MM.1S (cell line): Measurements from ENCODE around the gene FBLN2.

Source experiments
- DNase-seq: peaks from one replicate; pipeline ENCODE4 v3.0.0-alpha.2; 2015
- H2AFZ ChIP-seq: fragments of 300-600 bp; sonication (generic); 2 replicates; pipeline ENCODE4 v1.6.0; 2016; ENCODE audit warnings: antibody characterized with exemption, low read length
- H3F3A ChIP-seq: fragments of 300-600 bp; sonication (generic); 2 replicates; pipeline ENCODE4 v1.6.1; 2016; ENCODE audit warnings: mild to moderate bottlenecking, antibody characterized with exemption, low read length, moderate library complexity, mixed read lengths; ENCODE audit not compliant: insufficient read depth
- H3K27ac ChIP-seq: fragments of 300-600 bp; sonication (generic); 2 replicates; pipeline ENCODE4 v1.5.1; 2016; ENCODE audit warnings: mild to moderate bottlenecking, low read length
- H3K27me3 ChIP-seq: fragments of 300-600 bp; sonication (generic); replicated peaks from 2 replicates; pipeline ENCODE4 v1.6.0; 2016; ENCODE audit warnings: low read length; ENCODE audit not compliant: insufficient read depth
- H3K36me3 ChIP-seq: fragments of 300-600 bp; sonication (generic); replicated peaks from 2 replicates; pipeline ENCODE4 v1.6.1; 2016; ENCODE audit warnings: mild to moderate bottlenecking, low read length, mixed read lengths; ENCODE audit not compliant: insufficient read depth
- H3K4me1 ChIP-seq: fragments of 300-600 bp; sonication (generic); 2 replicates; pipeline ENCODE4 v1.6.1; 2016; ENCODE audit warnings: low read length, mixed read lengths
- H3K4me2 ChIP-seq: fragments of 300-600 bp; sonication (generic); 2 replicates; pipeline ENCODE4 v1.6.0; 2016; ENCODE audit warnings: low read depth, low read length
- H3K4me3 ChIP-seq: fragments of 300-600 bp; sonication (generic); 2 replicates; pipeline ENCODE4 v1.5.1; 2016; ENCODE audit warnings: low read length, mixed read lengths
- H3K79me2 ChIP-seq: fragments of 300-600 bp; sonication (generic); 2 replicates; pipeline ENCODE4 v1.6.1; 2016; ENCODE audit warnings: mixed run types, low read length, mixed read lengths
- H3K9ac ChIP-seq: fragments of 300-600 bp; sonication (generic); 2 replicates; pipeline ENCODE4 v1.6.1; 2016; ENCODE audit warnings: low read length, mixed read lengths
- H3K9me2 ChIP-seq: fragments of 300-600 bp; sonication (generic); replicated peaks from 2 replicates; pipeline ENCODE4 v1.6.1; 2016; ENCODE audit warnings: mild to moderate bottlenecking, low read length, mixed read lengths; ENCODE audit not compliant: insufficient read depth
- H3K9me3 ChIP-seq: fragments of 300-600 bp; sonication (generic); replicated peaks from 2 replicates; pipeline ENCODE4 v1.6.1; 2016; ENCODE audit warnings: mild to moderate bottlenecking, low read length, mixed read lengths; ENCODE audit not compliant: insufficient read depth
- H4K20me1 ChIP-seq: fragments of 300-600 bp; sonication (generic); 2 replicates; pipeline ENCODE4 v1.6.1; 2016; ENCODE audit warnings: mild to moderate bottlenecking, low read length, moderate library complexity, mixed read lengths; ENCODE audit not compliant: insufficient read depth
- CTCF ChIP-seq: fragments of 300-600 bp; sonication (generic); IDR thresholded peaks from 2 replicates; pipeline ENCODE4 v1.5.1; 2016; ENCODE audit warnings: antibody characterized with exemption, low read length, mixed read lengths
- EZH2 ChIP-seq: fragments of 300-600 bp; sonication (generic); optimal IDR thresholded peaks from 2 replicates; pipeline ENCODE3; 2017; ENCODE audit warnings: low read depth, mild to moderate bottlenecking, antibody characterized with exemption, low read length, mixed read lengths
- EZH2phosphoT487 ChIP-seq: fragments of 300-600 bp; sonication (generic); IDR thresholded peaks from 2 replicates; pipeline ENCODE4 v1.6.1; 2018; ENCODE audit warnings: antibody characterized with exemption, low read length

Gene FBLN2

GRCh38 chr3:13676356-13677017 lies 127.6 kb downstream of the FBLN2 start:
- H3K79me2 ChIP-seq, result no peaks in the 10 kb centered on the region
- H3K27me3 ChIP-seq, result peaks cover 87% of the 10 kb centered on the region
- TF ChIP-seq EZH2 (no peak), EZH2phosphoT487 (no peak), CTCF (no peak)
- H3K9me3 ChIP-seq, result no peaks in the 10 kb centered on the region
- H3K36me3 ChIP-seq, result no peaks in the 10 kb centered on the region
- no peak overlapping the region for H3K4me2 ChIP-seq
- no peaks in the 10 kb centered on the region for H4K20me1 ChIP-seq
- H2AFZ ChIP-seq, result no peak overlapping the region
- no peaks in the 10 kb centered on the region for H3F3A ChIP-seq
- H3K4me1 ChIP-seq, result no peaks in the 10 kb centered on the region
- no peak for DNase-seq
- H3K9me2 ChIP-seq, result no peaks in the 10 kb centered on the region
- no peak overlapping the region for H3K9ac ChIP-seq
- H3K4me3 ChIP-seq, result no peak overlapping the region
- H3K27ac ChIP-seq, result no peak overlapping the region

GRCh38 chr3:13677272-13677671 lies 128.3 kb downstream of the FBLN2 start:
- Histone ChIP-seq H3K79me2 (no peaks in the 10 kb centered on the region), H2AFZ (no peak overlapping the region), H3K9ac (no peak overlapping the region), H3K4me1 (no peaks in the 10 kb centered on the region), H4K20me1 (no peaks in the 10 kb centered on the region), H3K9me3 (no peaks in the 10 kb centered on the region), H3K27me3 (peaks cover 79% of the 10 kb centered on the region), H3K4me3 (no peak overlapping the region), H3K9me2 (no peaks in the 10 kb centered on the region), H3K27ac (no peak overlapping the region), H3K4me2 (no peak overlapping the region), H3F3A (no peaks in the 10 kb centered on the region), H3K36me3 (no peaks in the 10 kb centered on the region)
- TF ChIP-seq CTCF (no peak), EZH2phosphoT487 (no peak), EZH2 (no peak)
- no peak for DNase-seq

- no peak overlapping the region for H3K9ac ChIP-seq
- DNase-seq, result no peak
- H3K9me3 ChIP-seq, result no peaks in the 10 kb centered on the region
- H2AFZ ChIP-seq, result no peak overlapping the region
- H3K36me3 ChIP-seq, result no peaks in the 10 kb centered on the region
- H3K79me2 ChIP-seq, result no peaks in the 10 kb centered on the region
- peaks cover 64% of the 10 kb centered on the region for H3K27me3 ChIP-seq
- TF ChIP-seq CTCF, result no peak
- no peak for TF ChIP-seq EZH2phosphoT487
- no peak for TF ChIP-seq EZH2
- H3K27ac ChIP-seq, result no peak overlapping the region
- no peaks in the 10 kb centered on the region for H3K4me1 ChIP-seq
- H4K20me1 ChIP-seq, result no peaks in the 10 kb centered on the region
- H3F3A ChIP-seq, result no peaks in the 10 kb centered on the region
- no peaks in the 10 kb centered on the region for H3K9me2 ChIP-seq
- H3K4me3 ChIP-seq, result no peak overlapping the region
- no peak overlapping the region for H3K4me2 ChIP-seq
Observed at GRCh38 chr3:13681931-13682330, 133.0 kb downstream of the FBLN2 start.
